ENCODE data around the gene TGFBRAP1.
"Not testable (repeated sequence)": the region's sequence is repeated elsewhere in the genome, so short reads cannot be mapped to it uniquely, and the experiment has no call there.

Gene TGFBRAP1

DNA sequence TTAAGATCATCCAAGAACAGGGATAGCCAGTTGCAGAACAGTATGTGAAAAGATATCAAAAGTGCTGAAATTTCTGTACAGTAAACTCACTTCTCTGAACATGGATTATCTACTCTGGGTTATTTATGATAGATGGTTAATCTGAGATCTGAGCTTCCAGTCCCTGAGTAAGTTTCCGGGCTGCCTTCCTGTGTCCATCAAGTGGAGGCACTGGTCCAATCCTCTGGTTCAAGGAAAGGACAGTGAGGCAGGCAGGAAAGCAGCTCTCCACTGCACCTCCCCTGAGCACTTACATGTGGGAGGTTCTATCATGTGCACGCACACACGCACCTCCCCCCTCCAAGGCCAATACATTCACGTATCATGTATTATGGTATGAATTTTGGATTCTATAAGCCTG, 55.5 kb downstream of the TGFBRAP1 start:
- DNase-seq (ENCODE audit: low spot score), result no peak

DNA sequence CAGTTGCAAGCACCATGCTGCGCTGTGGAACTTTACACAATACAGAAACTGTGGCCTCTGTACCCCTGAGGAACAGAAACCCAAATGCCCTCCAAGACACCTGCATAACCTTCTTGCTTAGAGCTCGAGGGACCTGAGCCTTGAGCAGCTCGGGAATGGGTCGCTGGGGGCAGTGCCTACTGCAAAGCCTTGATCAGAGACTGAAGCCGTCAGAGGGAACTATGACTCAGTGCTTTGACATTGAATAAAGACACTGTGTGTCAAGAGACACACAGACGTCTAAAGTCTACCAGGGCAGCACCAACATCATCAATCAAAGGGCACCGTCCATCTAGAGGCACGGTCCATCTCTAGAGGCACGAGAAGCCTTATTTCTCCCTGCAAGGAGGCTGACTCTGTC, 57.4 kb downstream of the TGFBRAP1 start:
- DNase-seq (ENCODE audit: low spot score), result no peak

- DNase-seq (ENCODE audit: low spot score), result no peak
Observed at GRCh38 chr2:105271393-105272045, 58.0 kb downstream of the TGFBRAP1 start.

- DNase-seq (ENCODE audit: low spot score), result no peak
Observed at GRCh38 chr2:105269426-105269825, 60.1 kb downstream of the TGFBRAP1 start.

DNA sequence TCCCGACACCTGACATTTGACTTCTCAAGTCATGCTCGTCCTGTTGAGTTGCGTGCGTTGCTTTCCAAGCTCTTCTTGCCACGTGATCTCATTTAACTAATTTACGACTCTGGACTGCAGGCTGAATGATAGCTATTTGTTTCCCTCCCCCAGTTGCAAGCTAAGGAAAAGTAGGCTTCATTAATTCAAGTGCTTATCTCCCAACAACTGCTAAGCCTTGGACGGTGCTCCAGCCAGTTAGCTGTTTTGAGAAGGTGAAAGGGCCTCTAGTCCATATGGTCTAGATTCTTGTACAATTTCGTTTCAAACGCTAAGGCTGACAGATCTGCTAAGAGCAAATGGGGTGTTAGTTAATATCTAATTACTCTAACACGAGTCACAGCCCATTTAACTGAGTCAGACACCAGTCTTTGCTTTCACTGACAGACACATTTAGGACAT, 66.9 kb downstream of the TGFBRAP1 start:
- no peak for DNase-seq (ENCODE audit: low spot score)

DNA sequence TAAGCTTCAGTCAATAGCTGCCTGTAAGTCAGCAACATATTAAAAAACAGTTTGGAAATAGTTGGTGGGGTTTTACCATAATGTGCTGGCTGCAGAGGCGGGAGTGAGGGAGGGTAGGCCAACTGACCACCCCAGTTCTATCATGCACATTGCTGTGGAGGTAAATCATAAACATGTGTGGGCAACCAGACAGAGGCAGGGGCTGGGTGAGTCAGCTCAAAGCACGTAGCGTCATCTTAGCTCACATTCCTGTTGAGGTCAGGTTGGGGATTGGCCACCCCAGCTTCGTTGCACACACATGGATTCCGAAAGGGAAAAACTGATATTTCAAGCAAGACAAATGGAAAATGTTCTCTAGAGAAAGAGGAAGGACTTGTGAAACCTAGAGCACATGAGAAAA, 68.5 kb downstream of the TGFBRAP1 start:
- DNase-seq (ENCODE audit: low spot score), result no peak

GRCh38 chr2:105258835-105259350, 70.6 kb downstream of the TGFBRAP1 start:
- DNase-seq (ENCODE audit: low spot score), result no peak

DNA sequence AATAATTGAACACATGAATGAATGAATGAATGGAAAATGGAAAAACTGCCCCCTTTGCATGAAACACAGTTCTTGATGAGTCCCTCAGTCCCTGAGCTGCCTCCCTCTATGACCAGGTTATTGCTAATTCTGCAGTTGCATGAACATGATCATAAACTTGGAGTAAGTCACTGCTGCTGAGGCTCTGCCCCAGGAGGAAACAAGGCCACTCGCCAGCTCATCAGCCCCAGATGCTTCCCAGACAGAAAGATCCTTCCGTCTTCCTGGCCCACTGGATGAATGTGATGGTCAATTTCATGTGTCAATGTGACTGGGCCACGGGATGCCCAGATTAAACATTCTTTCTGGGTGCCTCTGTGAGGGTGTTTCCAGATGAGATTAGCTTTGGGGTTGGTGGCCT, 71.6 kb downstream of the TGFBRAP1 start:
- no peak for DNase-seq (ENCODE audit: low spot score)

GRCh38 chr2:105256431-105257047, 73.0 kb downstream of the TGFBRAP1 start:
- DNase-seq (ENCODE audit: low spot score), result no peak

DNA sequence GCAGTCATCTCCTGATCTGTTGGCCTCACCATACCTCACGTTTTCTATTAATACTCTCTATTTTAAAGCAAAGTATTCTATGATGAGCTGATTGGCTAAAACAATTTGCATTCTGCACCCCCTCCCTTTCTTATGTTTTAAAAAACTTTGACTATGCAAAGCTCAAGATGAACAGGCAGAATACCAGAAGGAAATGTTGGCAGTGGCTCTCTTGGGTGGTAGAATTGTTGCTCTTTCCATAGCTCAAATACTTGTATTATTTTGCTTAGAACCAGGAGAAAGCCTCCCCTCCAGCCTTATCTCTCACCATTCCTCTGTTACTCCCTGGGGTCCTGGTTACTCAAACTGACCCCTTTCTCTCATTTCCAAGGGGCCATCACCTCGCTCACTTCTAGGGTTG, 73.6 kb downstream of the TGFBRAP1 start:
- DNase-seq (ENCODE audit: low spot score), result no peak

DNA sequence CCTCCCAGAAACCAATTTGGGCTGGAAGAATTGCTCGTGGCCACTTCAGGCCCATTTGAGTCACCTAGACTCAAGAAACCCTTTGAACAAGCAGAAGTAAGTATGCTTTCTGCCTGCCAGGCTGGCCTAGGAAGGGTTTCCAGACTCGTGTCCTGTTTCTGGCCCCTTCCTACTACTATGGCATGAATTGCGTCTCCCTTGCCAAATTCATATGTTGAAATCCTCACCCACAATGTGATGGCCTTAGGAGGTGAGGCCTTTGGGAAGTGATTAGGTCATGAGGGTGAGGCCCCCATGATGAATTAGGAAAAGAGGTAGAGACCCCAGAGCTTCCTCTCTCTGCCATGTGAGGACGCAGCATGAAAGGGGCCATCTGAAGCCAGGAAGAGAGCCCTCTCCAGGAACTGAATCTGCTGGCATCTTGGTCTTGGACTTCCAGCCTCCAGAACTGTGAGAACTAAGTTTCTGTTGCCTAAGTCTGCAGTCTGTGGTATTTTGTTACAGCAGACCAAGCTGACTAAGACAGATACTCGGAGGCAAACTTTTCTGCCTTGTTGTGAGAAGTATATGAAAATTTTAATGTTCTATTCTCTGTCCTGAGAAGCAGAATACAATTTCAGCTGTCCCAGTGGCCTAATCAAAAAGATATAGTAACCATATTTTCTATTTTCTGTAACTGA, 74.9 kb downstream of the TGFBRAP1 start:
- DNase-seq (ENCODE audit: low spot score), result no peak

- no peak for DNase-seq (ENCODE audit: low spot score)
Observed at GRCh38 chr2:105252271-105252670, 77.3 kb downstream of the TGFBRAP1 start.

GRCh38 chr2:105251016-105251648, 78.4 kb downstream of the TGFBRAP1 start:
- DNase-seq (ENCODE audit: low spot score), result not testable (repeated sequence)

GRCh38 chr2:105249891-105250290, 79.6 kb downstream of the TGFBRAP1 start:
- DNase-seq (ENCODE audit: low spot score), result no peak

DNA sequence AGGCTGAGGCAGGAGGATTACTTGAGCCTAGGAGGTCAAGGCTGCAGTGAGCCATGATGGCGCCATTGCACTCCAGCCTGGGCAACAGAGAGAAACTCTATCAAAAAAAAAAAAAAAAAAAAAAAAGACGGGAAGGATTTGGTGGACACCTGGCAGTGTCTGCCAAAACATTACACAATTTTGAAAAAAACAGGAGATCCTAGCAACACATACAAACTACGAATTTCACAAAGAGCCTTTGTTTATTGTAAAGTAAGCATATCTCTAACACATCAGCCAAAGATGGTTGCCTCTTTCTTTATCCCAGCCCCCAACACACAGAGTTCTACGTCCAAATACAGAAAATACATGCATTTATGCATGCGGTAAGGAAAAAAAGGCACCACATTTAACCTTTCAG, 80.4 kb downstream of the TGFBRAP1 start:
- DNase-seq (ENCODE audit: low spot score), result no peak

DNA sequence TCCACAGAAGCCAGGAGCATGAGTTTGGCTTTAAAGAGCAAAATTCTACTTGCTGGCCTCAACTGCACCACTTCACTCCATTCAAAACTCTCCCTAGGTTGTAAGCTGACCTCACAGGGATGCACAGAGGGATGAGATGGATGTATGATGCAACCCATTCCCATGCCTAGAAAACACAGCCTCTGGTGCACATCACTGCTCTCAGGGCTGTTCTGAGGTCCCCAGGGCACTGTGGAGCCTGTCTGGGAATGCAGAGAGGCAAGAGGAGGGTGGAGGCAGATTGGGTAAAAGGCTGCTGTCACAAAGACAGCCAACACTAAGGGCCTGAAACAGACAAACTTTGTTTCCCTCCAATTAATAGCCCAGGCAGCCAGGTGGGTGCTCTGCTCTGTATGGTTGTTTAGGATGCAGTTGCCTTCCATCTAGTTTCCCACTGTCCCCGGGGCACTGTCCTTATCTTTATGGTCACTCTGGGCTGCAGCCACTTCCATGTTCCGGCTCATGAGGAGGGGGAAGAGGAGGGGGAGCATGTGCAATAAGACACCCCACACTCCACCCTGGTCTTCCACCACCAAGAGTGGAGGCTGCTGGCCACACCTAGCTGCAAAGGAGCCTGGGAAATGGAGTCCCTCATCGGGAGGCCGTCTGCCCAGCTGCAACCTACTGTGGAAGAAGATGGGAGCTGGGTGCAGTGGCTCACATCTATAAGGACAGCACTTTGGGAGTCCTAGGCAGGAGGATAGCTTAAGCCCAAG, 81.0 kb downstream of the TGFBRAP1 start:
- no peak for DNase-seq (ENCODE audit: low spot score)

- DNase-seq (ENCODE audit: low spot score), result no peak
Observed at GRCh38 chr2:105244451-105244850, 85.1 kb downstream of the TGFBRAP1 start.

- no peak for DNase-seq (ENCODE audit: low spot score)
Observed at GRCh38 chr2:105243961-105244360, 85.6 kb downstream of the TGFBRAP1 start.

DNA sequence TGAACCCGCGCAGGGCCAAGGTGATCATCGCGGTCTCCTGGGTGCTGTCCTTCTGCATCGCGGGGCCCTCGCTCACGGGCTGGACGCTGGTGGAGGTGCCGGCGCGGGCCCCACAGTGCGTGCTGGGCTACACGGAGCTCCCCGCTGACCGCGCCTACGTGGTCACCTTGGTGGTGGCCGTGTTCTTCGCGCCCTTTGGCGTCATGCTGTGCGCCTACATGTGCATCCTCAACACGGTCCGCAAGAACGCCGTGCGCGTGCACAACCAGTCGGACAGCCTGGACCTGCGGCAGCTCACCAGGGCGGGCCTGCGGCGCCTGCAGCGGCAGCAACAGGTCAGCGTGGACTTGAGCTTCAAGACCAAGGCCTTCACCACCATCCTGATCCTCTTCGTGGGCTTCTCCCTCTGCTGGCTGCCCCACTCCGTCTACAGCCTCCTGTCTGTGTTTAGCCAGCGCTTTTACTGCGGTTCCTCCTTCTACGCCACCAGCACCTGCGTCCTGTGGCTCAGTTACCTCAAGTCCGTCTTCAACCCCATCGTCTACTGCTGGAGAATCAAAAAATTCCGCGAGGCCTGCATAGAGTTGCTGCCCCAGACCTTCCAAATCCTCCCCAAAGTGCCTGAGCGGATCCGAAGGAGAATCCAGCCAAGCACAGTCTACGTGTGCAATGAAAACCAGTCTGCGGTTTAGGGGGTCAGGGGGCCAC, 87.1 kb downstream of the TGFBRAP1 start:
- no peak for DNase-seq (ENCODE audit: low spot score)

DNA sequence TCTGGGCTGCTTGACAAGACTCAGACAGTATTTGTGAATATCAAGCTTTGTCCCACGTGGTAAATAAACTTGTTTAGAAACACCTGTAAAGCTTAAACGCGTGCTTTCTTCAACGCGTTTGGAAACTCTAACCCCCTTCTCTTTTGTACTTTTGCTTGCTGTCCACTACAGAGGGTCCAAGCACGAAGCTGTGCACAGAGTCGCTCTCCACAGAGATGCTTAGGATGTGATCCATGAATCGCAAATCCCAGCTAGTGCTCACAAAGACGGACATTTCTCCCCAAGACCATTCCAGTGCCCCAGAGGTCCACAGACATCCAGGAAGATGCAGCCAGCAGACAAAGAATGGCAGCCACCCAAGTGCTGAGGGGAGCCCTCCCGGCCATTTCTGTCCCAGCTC, 88.1 kb downstream of the TGFBRAP1 start, which contains the start of gene GPR45:
Gene GPR45 (plus strand): TSS at position 301 of the 400 bp plus-strand sequence. CDS start 116 bp downstream, outside the sequence.
- no peak for DNase-seq (ENCODE audit: low spot score)

DNA sequence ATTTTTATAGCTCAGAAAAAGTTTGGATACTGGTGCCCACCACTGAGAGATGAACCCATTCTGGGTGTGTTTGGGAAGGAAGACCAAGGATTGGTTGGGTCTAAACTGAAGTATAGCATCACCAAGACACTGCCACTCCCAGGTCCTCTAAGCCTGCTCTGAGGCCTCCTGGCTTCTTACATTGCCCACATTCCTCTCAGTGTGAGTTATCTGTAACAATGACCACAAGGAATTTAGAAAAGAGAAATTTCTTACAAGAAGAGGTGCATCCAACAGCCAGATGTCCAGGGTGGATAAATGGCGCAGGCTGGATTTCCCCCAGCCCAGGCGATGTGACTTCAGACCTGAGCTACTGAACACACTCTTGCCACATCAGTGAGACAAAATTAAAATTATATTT, 89.6 kb downstream of the TGFBRAP1 start:
- no peak for DNase-seq (ENCODE audit: low spot score)
